ENCODE results near the gene INSYN2B. TPM values are rescaled to one million over a fixed set of nuclear protein-coding genes. Genes with fewer than 3 reads are reported as not detected.
"Not testable (repeated sequence)": the region's sequence is repeated elsewhere in the genome, so short reads cannot be mapped to it uniquely, and the experiment has no call there.

The INSYN2B gene
- total RNA-seq, 2 donors from 2014 or later: not detected

DNA sequence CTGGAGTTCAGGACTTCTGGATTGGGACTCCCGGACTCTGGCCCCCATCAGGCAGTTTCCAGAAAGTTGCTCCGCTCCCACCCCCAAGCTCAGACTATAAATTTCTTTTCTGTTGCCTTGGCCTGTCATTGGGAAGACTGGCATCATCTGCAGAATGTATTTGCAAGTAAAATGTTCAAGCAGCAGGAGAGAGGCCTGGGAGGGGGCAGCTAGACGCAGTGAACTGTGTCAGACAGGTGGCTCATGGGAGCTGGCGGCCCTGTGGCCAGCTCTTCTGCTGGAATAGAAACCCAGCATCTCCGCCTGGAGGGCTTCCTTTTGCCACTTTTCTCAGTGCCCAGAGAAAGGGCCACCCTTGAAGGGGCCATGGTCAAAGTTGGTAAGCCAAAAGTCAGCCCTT lies 16.0 kb downstream of the INSYN2B start:
- no peaks in the 10 kb centered on the region for H3K36me3 ChIP-seq
- H3K27ac ChIP-seq: no peak overlapping the region

DNA sequence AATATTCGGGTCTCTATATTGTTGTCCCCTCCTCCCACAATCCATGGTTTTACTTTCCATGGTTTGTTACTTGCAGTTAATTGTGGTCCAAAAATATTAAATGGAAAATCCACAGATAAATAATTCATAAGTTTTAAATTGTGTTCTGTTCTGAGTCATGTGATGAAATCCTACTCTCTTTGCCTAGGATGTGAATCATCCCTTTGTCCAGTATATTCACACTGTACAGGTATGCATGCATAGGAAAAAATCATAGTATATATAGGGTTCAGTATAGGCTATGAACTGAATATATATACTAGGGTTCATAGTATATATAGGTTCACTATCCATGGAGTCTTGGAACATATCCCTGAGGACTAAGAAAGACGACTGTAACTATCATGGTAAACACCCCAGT lies 19.6 kb downstream of the INSYN2B start:
- Histone ChIP-seq H3K4me1 (no peaks in the 10 kb centered on the region), H3K4me3 (no peak overlapping the region), H3K27ac (no peak overlapping the region), H3K27me3 (no peaks in the 10 kb centered on the region), H3K9ac (ENCODE audit: low read depth in 2 of 2, low read length in 2 of 2) (no peak overlapping the region), H3K9me3 (no peaks in the 10 kb centered on the region), H3K36me3 (no peaks in the 10 kb centered on the region)
- intact Hi-C loops (cut with DNase I): no loop called here
- TF ChIP-seq CTCF (IDR thresholded peaks at IDR 0.05): no peak
- DNase-seq: no peak

More for the DNA sequence above, 16.0 kb downstream of the INSYN2B start:
- H3K27me3 ChIP-seq: no peaks in the 10 kb centered on the region
- no peaks in the 10 kb centered on the region for H3K9me3 ChIP-seq
- no peaks in the 10 kb centered on the region for H3K4me1 ChIP-seq
- intact Hi-C loops (cut with DNase I): no loop called here
- TF ChIP-seq CTCF (IDR thresholded peaks at IDR 0.05): no peak
- H3K9ac ChIP-seq (ENCODE audit: low read depth in 2 of 2, low read length in 2 of 2): no peak overlapping the region
- no peak overlapping the region for H3K4me3 ChIP-seq
- no peak for DNase-seq

GRCh38 chr5:169958278-169958677 lies 22.0 kb downstream of the INSYN2B start:
- no peak overlapping the region for H3K27ac ChIP-seq
- H3K27me3 ChIP-seq: no peaks in the 10 kb centered on the region
- TF ChIP-seq CTCF (IDR thresholded peaks at IDR 0.05): no peak
- no peak overlapping the region for H3K4me3 ChIP-seq
- intact Hi-C loops (cut with DNase I): no loop called here
- DNase-seq: no peak
- H3K4me1 ChIP-seq: no peaks in the 10 kb centered on the region
- H3K36me3 ChIP-seq: no peaks in the 10 kb centered on the region
- H3K9ac ChIP-seq (ENCODE audit: low read depth in 2 of 2, low read length in 2 of 2): no peak overlapping the region
- H3K9me3 ChIP-seq: no peaks in the 10 kb centered on the region

DNA sequence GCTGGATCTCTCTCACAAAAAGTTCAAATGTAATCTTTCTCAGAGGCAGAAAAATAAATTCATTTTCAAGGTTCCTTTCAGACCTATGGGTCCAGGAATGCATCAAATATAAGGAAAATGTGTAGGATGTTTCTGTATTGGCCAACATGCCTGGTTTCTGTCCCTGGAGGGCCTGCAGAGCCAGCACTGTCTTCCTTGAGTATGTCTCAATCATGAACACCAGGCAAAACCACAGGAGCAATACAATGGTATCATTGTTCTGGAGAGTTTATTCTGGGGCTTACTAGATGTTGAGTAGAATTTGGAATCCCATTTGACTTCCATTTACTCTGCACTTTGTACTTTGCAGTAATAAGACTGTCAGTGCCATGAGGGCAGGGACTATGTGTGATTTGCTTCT lies 23.5 kb downstream of the INSYN2B start:
- Histone ChIP-seq H3K27me3 (no peaks in the 10 kb centered on the region), H3K9me3 (no peaks in the 10 kb centered on the region), H3K36me3 (no peaks in the 10 kb centered on the region), H3K4me3 (no peak overlapping the region), H3K27ac (no peak overlapping the region), H3K4me1 (no peaks in the 10 kb centered on the region), H3K9ac (ENCODE audit: low read depth in 2 of 2, low read length in 2 of 2) (no peak overlapping the region)
- no peak for DNase-seq
- TF ChIP-seq CTCF (IDR thresholded peaks at IDR 0.05): no peak
- intact Hi-C loops (cut with DNase I): no loop called here

DNA sequence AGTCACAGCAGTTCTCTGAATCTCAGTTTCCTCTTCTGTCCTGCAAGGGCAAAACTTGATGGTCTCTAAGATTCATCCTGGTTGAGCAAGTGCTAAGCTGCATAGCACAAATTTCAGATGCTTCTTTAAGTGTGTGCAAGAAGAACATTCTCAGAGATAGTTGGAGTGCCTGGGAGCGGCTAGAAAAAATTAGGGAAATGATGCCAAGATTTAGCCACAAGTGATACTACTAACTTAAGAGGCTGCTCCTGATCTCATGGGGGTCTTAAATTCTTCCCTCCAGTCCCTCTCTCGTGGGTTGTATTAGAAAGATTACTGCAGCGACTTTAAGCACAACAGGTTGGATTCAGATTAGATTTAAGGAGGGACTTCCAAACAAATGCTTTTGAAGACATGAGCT lies 24.2 kb downstream of the INSYN2B start:
- Histone ChIP-seq H3K27ac (no peak overlapping the region), H3K9me3 (no peaks in the 10 kb centered on the region), H3K4me3 (no peak overlapping the region), H3K27me3 (no peaks in the 10 kb centered on the region), H3K4me1 (no peaks in the 10 kb centered on the region), H3K36me3 (no peaks in the 10 kb centered on the region), H3K9ac (ENCODE audit: low read depth in 2 of 2, low read length in 2 of 2) (no peak overlapping the region)
- TF ChIP-seq CTCF (IDR thresholded peaks at IDR 0.05): no peak
- intact Hi-C loops (cut with DNase I): no loop called here
- DNase-seq: no peak

DNA sequence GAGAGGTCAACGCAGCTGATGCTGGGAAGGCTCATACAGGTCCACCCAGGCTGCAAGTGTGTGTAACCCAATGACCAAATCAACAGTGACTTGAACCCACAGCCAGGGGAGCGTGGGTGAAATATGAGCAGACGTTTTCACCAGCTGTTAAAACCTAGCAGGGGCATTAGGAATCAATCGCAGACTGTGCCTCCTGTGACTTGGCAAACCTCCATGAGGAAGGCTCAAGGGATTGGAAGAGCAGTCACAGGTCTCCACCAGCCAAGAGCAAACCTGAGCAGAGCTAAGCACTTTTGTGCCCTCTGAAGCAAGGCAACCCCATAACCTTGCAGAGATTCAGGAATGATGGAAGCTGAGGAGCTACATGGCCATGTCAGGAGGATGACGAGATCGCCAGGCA lies 25.5 kb downstream of the INSYN2B start:
- no peaks in the 10 kb centered on the region for H3K4me1 ChIP-seq
- H3K9ac ChIP-seq (ENCODE audit: low read depth in 2 of 2, low read length in 2 of 2): no peak overlapping the region
- intact Hi-C loops (cut with DNase I): no loop called here
- no peak for DNase-seq
- TF ChIP-seq CTCF (IDR thresholded peaks at IDR 0.05): no peak
- no peaks in the 10 kb centered on the region for H3K9me3 ChIP-seq
- no peak overlapping the region for H3K4me3 ChIP-seq
- H3K27me3 ChIP-seq: no peaks in the 10 kb centered on the region
- H3K36me3 ChIP-seq: no peaks in the 10 kb centered on the region
- H3K27ac ChIP-seq: no peak overlapping the region

DNA sequence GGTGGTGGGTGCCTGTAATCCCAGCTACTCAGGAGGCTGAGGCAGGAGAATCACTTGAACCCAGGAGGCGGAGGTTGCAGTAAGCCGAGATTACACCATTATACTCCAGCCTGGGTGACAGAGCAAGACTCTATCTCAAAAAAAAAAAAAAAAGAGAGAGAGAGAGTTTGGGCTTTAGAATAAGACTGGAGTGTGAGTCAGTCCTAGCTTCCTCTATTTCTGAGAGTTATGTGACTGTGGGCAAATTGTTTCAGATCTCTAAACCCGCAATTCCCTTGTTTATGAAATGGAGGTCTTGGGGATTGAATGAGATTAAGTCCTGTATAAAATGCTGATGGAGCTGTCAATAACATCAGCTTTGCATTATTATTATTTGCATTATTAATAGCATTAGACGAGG lies 27.1 kb downstream of the INSYN2B start:
- H3K4me1 ChIP-seq; H3K4me3 ChIP-seq; intact Hi-C loops (cut with DNase I); H3K9me3 ChIP-seq; H3K36me3 ChIP-seq; H3K27me3 ChIP-seq; DNase-seq; H3K27ac ChIP-seq; H3K9ac ChIP-seq (ENCODE audit: low read depth in 2 of 2, low read length in 2 of 2): not testable (repeated sequence)
